Measurements from ENCODE around the gene PLCH1. TPM values are rescaled to one million over a fixed set of nuclear protein-coding genes. Genes with fewer than 3 reads are reported as not detected.

The PLCH1 gene
- total RNA-seq, 1 experiment from 2014 or later: 13.4 TPM

DNA sequence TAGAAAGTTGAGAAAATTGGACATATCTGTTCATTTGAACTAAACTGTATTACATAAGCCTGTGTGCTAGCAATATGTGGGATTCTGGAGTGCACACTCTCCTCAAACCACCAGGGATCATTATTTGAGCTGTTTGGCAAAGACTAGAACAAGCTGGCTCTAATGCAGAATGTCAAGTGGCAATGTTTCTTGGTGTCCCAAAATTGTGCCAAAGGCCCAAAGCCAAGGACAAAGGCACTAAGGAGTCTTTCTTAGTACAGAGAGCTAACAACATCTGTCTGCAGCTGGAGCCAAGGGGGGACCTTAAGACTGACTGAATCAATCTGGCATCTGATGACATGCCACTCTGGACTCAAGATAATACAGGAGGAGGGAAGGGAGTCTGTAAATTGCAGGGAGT is 374.7 kb downstream of the PLCH1 start:
- Mint-ChIP-seq H3K4me3 (ENCODE audit: low read depth, unreplicated experiment) (no peak overlapping the region), H3K4me1 (ENCODE audit: low read depth, unreplicated experiment) (no peaks in the 10 kb centered on the region), H3K27ac (ENCODE audit: unreplicated experiment) (no peak overlapping the region), H3K27me3 (ENCODE audit: unreplicated experiment) (no peaks in the 10 kb centered on the region), H3K36me3 (ENCODE audit: insufficient read depth, unreplicated experiment) (no peaks in the 10 kb centered on the region), H3K9me3 (ENCODE audit: low read depth, unreplicated experiment) (no peaks in the 10 kb centered on the region)
- no peak for DNase-seq
- intact Hi-C loops (cut with micrococcal nuclease; ENCODE audit: unreplicated experiment): no loop called here
- CTCF ChIA-PET: no interaction called here
- BruUV-seq (replicated peaks): no TSS peak
- TF ChIP-seq, protein P1, sequence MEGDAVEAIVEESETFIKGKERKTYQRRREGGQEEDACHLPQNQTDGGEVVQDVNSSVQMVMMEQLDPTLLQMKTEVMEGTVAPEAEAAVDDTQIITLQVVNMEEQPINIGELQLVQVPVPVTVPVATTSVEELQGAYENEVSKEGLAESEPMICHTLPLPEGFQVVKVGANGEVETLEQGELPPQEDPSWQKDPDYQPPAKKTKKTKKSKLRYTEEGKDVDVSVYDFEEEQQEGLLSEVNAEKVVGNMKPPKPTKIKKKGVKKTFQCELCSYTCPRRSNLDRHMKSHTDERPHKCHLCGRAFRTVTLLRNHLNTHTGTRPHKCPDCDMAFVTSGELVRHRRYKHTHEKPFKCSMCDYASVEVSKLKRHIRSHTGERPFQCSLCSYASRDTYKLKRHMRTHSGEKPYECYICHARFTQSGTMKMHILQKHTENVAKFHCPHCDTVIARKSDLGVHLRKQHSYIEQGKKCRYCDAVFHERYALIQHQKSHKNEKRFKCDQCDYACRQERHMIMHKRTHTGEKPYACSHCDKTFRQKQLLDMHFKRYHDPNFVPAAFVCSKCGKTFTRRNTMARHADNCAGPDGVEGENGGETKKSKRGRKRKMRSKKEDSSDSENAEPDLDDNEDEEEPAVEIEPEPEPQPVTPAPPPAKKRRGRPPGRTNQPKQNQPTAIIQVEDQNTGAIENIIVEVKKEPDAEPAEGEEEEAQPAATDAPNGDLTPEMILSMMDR (IDR thresholded peaks at IDR 0.05; ENCODE audit: unreplicated experiment): no peak

- CTCF ChIA-PET: no interaction called here
- no TSS peak for BruUV-seq (replicated peaks)
- no peak for DNase-seq
- no peaks in the 10 kb centered on the region for H3K4me1 Mint-ChIP-seq (ENCODE audit: low read depth, unreplicated experiment)
- H3K9me3 Mint-ChIP-seq (ENCODE audit: low read depth, unreplicated experiment): no peaks in the 10 kb centered on the region
- intact Hi-C loops (cut with micrococcal nuclease; ENCODE audit: unreplicated experiment): no loop called here
- TF ChIP-seq, protein P1 (IDR thresholded peaks at IDR 0.05; ENCODE audit: unreplicated experiment): no peak
- no peaks in the 10 kb centered on the region for H3K36me3 Mint-ChIP-seq (ENCODE audit: insufficient read depth, unreplicated experiment)
- no peaks in the 10 kb centered on the region for H3K27me3 Mint-ChIP-seq (ENCODE audit: unreplicated experiment)
- H3K4me3 Mint-ChIP-seq (ENCODE audit: low read depth, unreplicated experiment): no peak overlapping the region
- no peak overlapping the region for H3K27ac Mint-ChIP-seq (ENCODE audit: unreplicated experiment)
Measured at GRCh38 chr3:155369735-155370134, 375.1 kb downstream of the PLCH1 start.

- BruUV-seq (replicated peaks): no TSS peak
- Mint-ChIP-seq H3K27ac (ENCODE audit: unreplicated experiment) (no peak overlapping the region), H3K4me3 (ENCODE audit: low read depth, unreplicated experiment) (no peak overlapping the region), H3K9me3 (ENCODE audit: low read depth, unreplicated experiment) (no peaks in the 10 kb centered on the region), H3K36me3 (ENCODE audit: insufficient read depth, unreplicated experiment) (no peaks in the 10 kb centered on the region), H3K27me3 (ENCODE audit: unreplicated experiment) (no peaks in the 10 kb centered on the region), H3K4me1 (ENCODE audit: low read depth, unreplicated experiment) (no peaks in the 10 kb centered on the region)
- TF ChIP-seq, protein P1 (IDR thresholded peaks at IDR 0.05; ENCODE audit: unreplicated experiment): no peak
- intact Hi-C loops (cut with micrococcal nuclease; ENCODE audit: unreplicated experiment): no loop called here
- no peak for DNase-seq
- CTCF ChIA-PET: no interaction called here
Measured at GRCh38 chr3:155369244-155369643, 375.6 kb downstream of the PLCH1 start.

- Mint-ChIP-seq H3K27ac (ENCODE audit: unreplicated experiment) (no peak overlapping the region), H3K27me3 (ENCODE audit: unreplicated experiment) (no peaks in the 10 kb centered on the region), H3K4me1 (ENCODE audit: low read depth, unreplicated experiment) (no peaks in the 10 kb centered on the region), H3K4me3 (ENCODE audit: low read depth, unreplicated experiment) (no peak overlapping the region), H3K9me3 (ENCODE audit: low read depth, unreplicated experiment) (no peaks in the 10 kb centered on the region), H3K36me3 (ENCODE audit: insufficient read depth, unreplicated experiment) (no peaks in the 10 kb centered on the region)
- no TSS peak for BruUV-seq (replicated peaks)
- DNase-seq: no peak
- CTCF ChIA-PET: no interaction called here
- intact Hi-C loops (cut with micrococcal nuclease; ENCODE audit: unreplicated experiment): no loop called here
- TF ChIP-seq, protein P1 (IDR thresholded peaks at IDR 0.05; ENCODE audit: unreplicated experiment): no peak
Measured at GRCh38 chr3:155368786-155369185, 376.1 kb downstream of the PLCH1 start.

DNA sequence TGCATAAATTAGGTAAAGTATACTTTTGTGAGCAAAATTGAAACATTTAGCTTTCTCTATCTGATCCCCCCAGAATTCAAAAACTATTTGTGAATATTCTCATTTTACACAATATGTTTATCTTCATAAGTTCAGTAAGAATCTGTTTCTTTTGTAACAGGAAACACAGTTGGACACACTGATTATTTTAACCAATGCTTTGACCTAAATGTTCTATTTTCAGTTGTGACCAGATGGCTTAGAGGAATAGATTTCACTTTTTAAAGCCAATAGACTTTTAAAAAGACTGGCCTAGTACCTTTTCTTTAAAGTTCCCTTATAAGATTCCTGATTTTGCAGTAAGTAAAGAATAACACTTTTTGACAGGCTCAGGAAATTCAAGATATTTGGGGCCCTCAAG is 377.4 kb downstream of the PLCH1 start:
- DNase-seq: no peak
- no peaks in the 10 kb centered on the region for H3K4me1 Mint-ChIP-seq (ENCODE audit: low read depth, unreplicated experiment)
- no peaks in the 10 kb centered on the region for H3K9me3 Mint-ChIP-seq (ENCODE audit: low read depth, unreplicated experiment)
- TF ChIP-seq, protein P1 (IDR thresholded peaks at IDR 0.05; ENCODE audit: unreplicated experiment): no peak
- intact Hi-C loops (cut with micrococcal nuclease; ENCODE audit: unreplicated experiment): no loop called here
- H3K27ac Mint-ChIP-seq (ENCODE audit: unreplicated experiment): no peak overlapping the region
- no peaks in the 10 kb centered on the region for H3K27me3 Mint-ChIP-seq (ENCODE audit: unreplicated experiment)
- CTCF ChIA-PET: no interaction called here
- H3K36me3 Mint-ChIP-seq (ENCODE audit: insufficient read depth, unreplicated experiment): no peaks in the 10 kb centered on the region
- H3K4me3 Mint-ChIP-seq (ENCODE audit: low read depth, unreplicated experiment): no peak overlapping the region
- BruUV-seq (replicated peaks): no TSS peak

Measured in Calu3 (cell line).